ENCODE measurements around the gene SND1. TPM values are rescaled to one million over a fixed set of nuclear protein-coding genes. Genes with fewer than 3 reads are reported as not detected.

Gene SND1
- total RNA-seq, 6 experiments from 2014 or later = 77.5 to 150 (median 126) TPM

DNA sequence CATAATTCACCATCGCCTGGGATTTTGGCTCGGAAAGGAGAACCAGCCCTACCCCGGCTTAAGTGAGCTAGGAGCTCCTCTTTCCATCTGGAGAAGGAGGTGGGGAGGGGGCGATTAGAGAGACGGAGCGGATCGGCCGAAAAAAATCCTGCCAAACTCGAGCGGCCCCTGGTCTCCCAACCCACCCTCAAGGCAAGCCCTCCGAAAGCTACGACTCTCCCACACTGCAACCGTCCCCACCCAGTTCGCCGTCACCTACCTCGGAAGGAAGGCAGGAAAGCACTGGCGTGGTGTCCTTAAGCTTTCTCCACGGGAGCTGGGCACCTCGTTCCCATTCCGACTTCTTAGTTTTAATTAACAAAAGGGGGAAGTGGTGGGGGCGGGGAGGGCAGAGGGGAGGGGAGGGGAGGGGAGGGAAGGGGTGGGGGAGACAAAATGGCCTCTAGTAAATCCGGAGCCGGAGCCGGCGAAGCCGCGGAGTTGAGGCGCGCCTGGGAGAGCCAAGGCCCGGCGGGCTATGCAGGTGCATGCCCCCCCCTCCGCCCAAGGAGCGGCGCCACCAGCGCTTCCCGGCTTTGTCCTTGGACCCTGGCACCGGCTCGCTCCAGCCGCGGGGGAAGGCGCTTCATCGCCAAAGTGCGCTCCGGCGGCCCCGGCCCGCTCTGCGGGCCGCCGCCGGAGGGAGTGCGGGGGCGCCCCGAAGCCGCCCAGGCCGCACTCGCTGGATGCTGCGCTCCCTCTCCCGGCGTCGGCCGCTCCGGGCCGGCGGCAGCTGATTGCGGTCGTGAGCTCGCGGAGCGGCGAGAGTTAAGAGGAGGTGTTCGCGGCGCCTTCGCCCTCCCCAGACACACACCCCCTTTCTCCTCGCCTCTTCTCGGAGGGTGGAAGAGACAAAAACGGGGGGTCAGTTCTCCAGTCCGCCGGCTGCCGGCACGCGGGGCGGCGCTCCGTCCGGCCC is 378.9 kb downstream of the SND1 start, which contains the start of gene LRRC4:
LRRC4 (minus strand) TSS at position 784 of the 958 bp plus-strand sequence. CDS start 797 bp downstream, outside the sequence.
- Histone ChIP-seq H3K27me3 (no peaks in the 10 kb centered on the region), H3K36me3 (no peaks in the 10 kb centered on the region), H3K9me3 (no peaks in the 10 kb centered on the region), H3K27ac (peak within 1 kb of the TSS in 2 of 3 donors; percentile 54 to 60), H3K4me3 (peak within 1 kb of the TSS; percentile 32 to 57 (median 34)), H3K4me1 (peaks cover 0 to 24% (median 2%) of the 10 kb centered on the region in 4 donors)
- DNase-seq (peak in 2 of 3 donors; percentile 45 to 70), ATAC-seq (peak in 3 of 4 donors; percentile 4 to 41 (median 11))
- 23% methylated on average over 5 of the region's 87 CpGs for WGBS (ENCODE audit: insufficient coverage, low coverage, low lambda C conversion rate, missing lambda C conversion rate)
- TF ChIP-seq, protein P1, sequence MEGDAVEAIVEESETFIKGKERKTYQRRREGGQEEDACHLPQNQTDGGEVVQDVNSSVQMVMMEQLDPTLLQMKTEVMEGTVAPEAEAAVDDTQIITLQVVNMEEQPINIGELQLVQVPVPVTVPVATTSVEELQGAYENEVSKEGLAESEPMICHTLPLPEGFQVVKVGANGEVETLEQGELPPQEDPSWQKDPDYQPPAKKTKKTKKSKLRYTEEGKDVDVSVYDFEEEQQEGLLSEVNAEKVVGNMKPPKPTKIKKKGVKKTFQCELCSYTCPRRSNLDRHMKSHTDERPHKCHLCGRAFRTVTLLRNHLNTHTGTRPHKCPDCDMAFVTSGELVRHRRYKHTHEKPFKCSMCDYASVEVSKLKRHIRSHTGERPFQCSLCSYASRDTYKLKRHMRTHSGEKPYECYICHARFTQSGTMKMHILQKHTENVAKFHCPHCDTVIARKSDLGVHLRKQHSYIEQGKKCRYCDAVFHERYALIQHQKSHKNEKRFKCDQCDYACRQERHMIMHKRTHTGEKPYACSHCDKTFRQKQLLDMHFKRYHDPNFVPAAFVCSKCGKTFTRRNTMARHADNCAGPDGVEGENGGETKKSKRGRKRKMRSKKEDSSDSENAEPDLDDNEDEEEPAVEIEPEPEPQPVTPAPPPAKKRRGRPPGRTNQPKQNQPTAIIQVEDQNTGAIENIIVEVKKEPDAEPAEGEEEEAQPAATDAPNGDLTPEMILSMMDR (IDR thresholded peaks at IDR 0.05) = no peak
- TF ChIP-seq POLR2A (IDR thresholded peaks at IDR 0.05) = no peak
- intact Hi-C loops (cut with DNase I) = no loop called here

DNA sequence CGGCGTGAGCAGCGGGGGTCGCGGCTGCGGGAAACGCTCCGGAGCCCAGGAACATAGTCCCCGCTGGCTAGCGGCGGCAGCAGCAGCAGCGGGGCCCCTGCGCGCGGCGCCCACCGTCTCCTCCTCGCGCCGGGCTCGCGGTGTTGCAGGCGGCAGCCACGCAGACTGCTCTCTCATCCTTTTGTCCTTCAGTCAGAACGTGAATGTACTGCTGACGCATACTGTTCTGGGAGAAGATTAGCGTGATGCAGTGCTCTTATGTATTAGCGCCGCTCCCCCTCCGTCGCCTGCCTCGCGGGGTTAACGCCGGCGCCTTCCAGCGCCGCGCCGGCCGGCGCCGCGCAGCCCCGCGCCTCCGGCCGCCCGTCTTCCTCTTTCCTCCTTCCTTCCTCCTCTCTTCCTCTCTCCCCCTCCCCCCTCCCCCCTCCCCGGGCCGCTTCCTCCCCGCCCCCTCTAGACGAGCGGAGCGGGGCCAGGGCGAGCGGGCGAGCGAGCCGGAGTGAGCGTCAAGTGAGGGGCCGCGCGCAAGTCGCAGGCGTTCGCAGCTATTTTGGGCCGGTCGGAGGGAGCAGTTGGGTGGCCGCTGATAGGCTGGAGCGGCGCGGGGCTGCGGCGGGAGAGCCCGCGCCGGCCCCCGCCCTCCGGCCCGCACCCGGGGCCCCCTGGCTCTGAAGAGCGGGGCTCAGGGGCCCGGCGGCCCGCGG is 380.1 kb downstream of the SND1 start:
- H3K4me1 ChIP-seq = peaks cover 0 to 14% (median 2%) of the 10 kb centered on the region in 4 donors
- ATAC-seq (peak; percentile 57 to 67 (median 62)), DNase-seq (peak; percentile 44 to 62 (median 52))
- intact Hi-C loops (cut with DNase I) = no loop called here
- H3K9me3 ChIP-seq = no peaks in the 10 kb centered on the region
- 55% methylated on average over 24 of the region's 87 CpGs for WGBS (ENCODE audit: insufficient coverage, low coverage, low lambda C conversion rate, missing lambda C conversion rate)
- TF ChIP-seq POLR2A (IDR thresholded peaks at IDR 0.05) = peak; percentile 27
- TF ChIP-seq, protein P1 (IDR thresholded peaks at IDR 0.05) = no peak
- peak overlapping the region; percentile 21 to 57 (median 23) for H3K4me3 ChIP-seq
- H3K27ac ChIP-seq = peak overlapping the region in 2 of 3 donors; percentile 54 to 60
- H3K36me3 ChIP-seq = no peaks in the 10 kb centered on the region
- no peaks in the 10 kb centered on the region for H3K27me3 ChIP-seq

DNA sequence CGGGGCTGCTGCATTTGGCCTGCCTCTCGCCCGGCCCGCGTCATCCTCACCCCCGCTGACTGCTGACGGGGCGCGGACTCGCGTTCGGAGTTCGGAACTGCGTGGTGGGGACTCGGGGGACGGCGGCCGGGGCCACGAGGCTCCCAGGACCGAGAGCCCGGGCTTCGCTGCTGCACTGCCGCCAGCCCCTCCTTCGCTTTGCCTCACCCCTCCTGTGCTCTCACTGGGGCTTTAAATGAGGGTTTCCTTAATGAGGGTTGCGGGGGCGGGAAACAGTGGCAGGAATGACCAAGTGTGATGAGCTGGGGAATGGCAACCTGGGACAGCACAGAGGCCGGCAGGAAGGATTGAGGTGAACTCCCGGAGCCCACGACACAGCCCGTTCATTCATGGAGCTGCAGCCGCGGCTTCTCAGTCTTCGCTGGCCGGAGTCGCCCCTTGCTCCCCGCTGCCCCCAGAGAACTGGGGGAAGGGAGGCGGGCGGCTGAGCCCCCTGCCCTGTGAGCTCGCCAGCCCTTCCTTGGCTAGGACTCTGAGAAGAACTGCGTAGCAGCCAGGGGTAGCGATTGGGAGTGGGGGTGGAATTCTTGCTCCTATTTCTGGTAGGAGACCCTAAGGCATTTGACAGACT is 380.7 kb downstream of the SND1 start:
- 67% methylated on average over 13 of the region's 41 CpGs for WGBS (ENCODE audit: insufficient coverage, low coverage, low lambda C conversion rate, missing lambda C conversion rate)
- DNase-seq (peak in 2 of 3 donors; percentile 33 to 63), ATAC-seq (peak in 1 of 4 donors; percentile 3)
- H3K4me3 ChIP-seq = peak overlapping the region in 2 of 3 donors; percentile 23 to 57
- H3K4me1 ChIP-seq = peaks cover 0 to 14% (median 2%) of the 10 kb centered on the region in 4 donors
- TF ChIP-seq, protein P1 (IDR thresholded peaks at IDR 0.05) = no peak
- no peak for TF ChIP-seq POLR2A (IDR thresholded peaks at IDR 0.05)
- no peak overlapping the region for H3K27ac ChIP-seq
- intact Hi-C loops (cut with DNase I) = no loop called here
- no peaks in the 10 kb centered on the region for H3K9me3 ChIP-seq
- no peaks in the 10 kb centered on the region for H3K27me3 ChIP-seq
- H3K36me3 ChIP-seq = no peaks in the 10 kb centered on the region

DNA sequence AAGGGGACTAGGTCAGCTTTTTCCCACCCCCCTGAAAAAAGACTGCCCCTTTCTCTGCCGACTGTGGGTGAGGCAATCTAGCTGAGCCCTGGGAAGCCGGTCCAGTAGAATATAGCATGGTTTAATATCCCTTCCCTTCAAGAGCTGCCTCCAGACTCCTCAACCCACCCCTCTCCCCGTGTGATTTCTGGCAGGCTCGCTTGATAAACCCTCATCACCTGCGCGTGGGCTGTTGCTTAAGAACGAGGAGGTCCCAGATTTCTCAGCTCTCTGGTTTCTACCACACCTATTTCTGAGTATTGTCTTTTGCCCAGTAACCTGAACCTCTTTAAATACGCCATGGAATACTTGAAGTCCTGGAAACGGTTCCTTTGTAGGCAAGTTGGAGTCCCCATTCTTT is 381.3 kb downstream of the SND1 start:
- no peak for TF ChIP-seq POLR2A (IDR thresholded peaks at IDR 0.05)
- TF ChIP-seq, protein P1 (IDR thresholded peaks at IDR 0.05) = no peak
- ATAC-seq (no peak), DNase-seq (no peak)
- intact Hi-C loops (cut with DNase I) = no loop called here
- Histone ChIP-seq H3K4me3 (no peak overlapping the region), H3K27ac (no peak overlapping the region), H3K36me3 (no peaks in the 10 kb centered on the region), H3K27me3 (no peaks in the 10 kb centered on the region), H3K9me3 (no peaks in the 10 kb centered on the region), H3K4me1 (peaks cover 0 to 14% (median 2%) of the 10 kb centered on the region in 4 donors)
- 87% methylated on average over 6 of the region's 9 CpGs for WGBS (ENCODE audit: insufficient coverage, low coverage, low lambda C conversion rate, missing lambda C conversion rate)

Data from right lobe of liver (tissue), 6 donors.